ENCODE data around the gene OR4K1. TPM values are rescaled to one million over a fixed set of nuclear protein-coding genes. Genes with fewer than 3 reads are reported as not detected.

Gene OR4K1
- total RNA-seq, 4 donors from 2014 or later: not detected

DNA sequence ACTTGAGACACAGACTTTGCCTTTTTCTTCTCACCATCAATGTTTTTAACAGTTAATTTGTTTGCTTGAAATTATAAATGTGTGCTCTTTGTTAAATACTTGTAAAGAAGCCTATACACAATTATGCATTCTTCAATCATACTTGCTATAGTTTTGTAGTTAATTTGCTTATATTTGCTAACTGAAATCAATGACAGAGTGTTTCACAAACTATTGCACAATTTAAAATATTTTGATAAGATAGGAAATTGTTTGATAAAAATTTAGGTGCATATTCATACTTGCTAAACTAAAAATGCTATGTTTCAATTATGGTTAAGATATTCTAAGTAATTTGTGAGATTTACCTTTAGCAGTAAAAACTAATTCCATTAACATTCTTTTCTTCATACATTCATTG is 24.1 kb upstream of the OR4K1 start:
- H3K9me3 ChIP-seq: no peaks in the 10 kb centered on the region
- H3K4me1 ChIP-seq: no peaks in the 10 kb centered on the region
- no peaks in the 10 kb centered on the region for H3K27me3 ChIP-seq
- H3K36me3 ChIP-seq: no peaks in the 10 kb centered on the region
- no peak for ATAC-seq
- H3K27ac ChIP-seq: no peak overlapping the region
- intact Hi-C loops (cut with DNase I; ENCODE audit: low total_unique reads) (no loop called here), in situ Hi-C loops (cut with MboI; ENCODE audit: low sequenced_read_pairs in 4 of 4) (no loop called here)
- TF ChIP-seq POLR2A (IDR thresholded peaks at IDR 0.05) (no peak), CTCF (IDR thresholded peaks at IDR 0.05 in 4 of 5, conservative IDR thresholded peaks at IDR 0.05 in 1 of 5) (no peak)
- H3K4me3 ChIP-seq: no peak overlapping the region
- no peak for DNase-seq

GRCh38 chr14:19911114-19911513 is 19.6 kb upstream of the OR4K1 start:
- no peak for DNase-seq
- intact Hi-C loops (cut with DNase I; ENCODE audit: low total_unique reads) (no loop called here), in situ Hi-C loops (cut with MboI; ENCODE audit: low sequenced_read_pairs in 4 of 4) (no loop called here)
- TF ChIP-seq CTCF (IDR thresholded peaks at IDR 0.05 in 4 of 5, conservative IDR thresholded peaks at IDR 0.05 in 1 of 5) (no peak), POLR2A (IDR thresholded peaks at IDR 0.05) (no peak)
- H3K36me3 ChIP-seq: no peaks in the 10 kb centered on the region
- H3K27me3 ChIP-seq: no peaks in the 10 kb centered on the region
- no peaks in the 10 kb centered on the region for H3K4me1 ChIP-seq
- no peak overlapping the region for H3K27ac ChIP-seq
- H3K9me3 ChIP-seq: no peaks in the 10 kb centered on the region
- H3K4me3 ChIP-seq: no peak overlapping the region
- no peak for ATAC-seq

DNA sequence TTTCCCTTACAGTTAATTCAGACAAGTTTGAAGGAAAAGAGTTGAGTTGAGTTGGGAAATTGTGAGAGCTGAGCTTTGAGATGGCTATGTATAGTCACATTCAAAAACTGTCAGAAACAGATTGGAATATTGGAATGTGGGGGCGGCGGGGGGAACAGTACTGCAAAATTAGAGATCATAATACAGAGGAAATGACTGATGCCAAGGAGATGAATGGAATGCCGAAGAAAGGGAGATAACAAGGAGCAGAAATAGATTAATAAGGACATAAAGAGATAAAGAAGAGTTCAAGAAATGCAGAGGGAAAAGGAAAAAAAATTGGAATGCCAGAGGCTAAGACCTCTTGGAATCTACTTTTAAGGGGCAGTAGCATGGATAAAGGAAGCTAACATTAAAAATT is 13.5 kb upstream of the OR4K1 start:
- Histone ChIP-seq H3K9me3 (no peaks in the 10 kb centered on the region), H3K27me3 (no peaks in the 10 kb centered on the region), H3K27ac (no peak overlapping the region), H3K36me3 (no peaks in the 10 kb centered on the region), H3K4me1 (no peaks in the 10 kb centered on the region), H3K4me3 (no peak overlapping the region)
- intact Hi-C loops (cut with DNase I; ENCODE audit: low total_unique reads): no loop called here
- ATAC-seq: no peak
- in situ Hi-C loops (cut with MboI; ENCODE audit: low sequenced_read_pairs in 4 of 4): no loop called here
- TF ChIP-seq CTCF (IDR thresholded peaks at IDR 0.05 in 4 of 5, conservative IDR thresholded peaks at IDR 0.05 in 1 of 5): no peak
- no peak for TF ChIP-seq POLR2A (IDR thresholded peaks at IDR 0.05)
- DNase-seq: no peak

DNA sequence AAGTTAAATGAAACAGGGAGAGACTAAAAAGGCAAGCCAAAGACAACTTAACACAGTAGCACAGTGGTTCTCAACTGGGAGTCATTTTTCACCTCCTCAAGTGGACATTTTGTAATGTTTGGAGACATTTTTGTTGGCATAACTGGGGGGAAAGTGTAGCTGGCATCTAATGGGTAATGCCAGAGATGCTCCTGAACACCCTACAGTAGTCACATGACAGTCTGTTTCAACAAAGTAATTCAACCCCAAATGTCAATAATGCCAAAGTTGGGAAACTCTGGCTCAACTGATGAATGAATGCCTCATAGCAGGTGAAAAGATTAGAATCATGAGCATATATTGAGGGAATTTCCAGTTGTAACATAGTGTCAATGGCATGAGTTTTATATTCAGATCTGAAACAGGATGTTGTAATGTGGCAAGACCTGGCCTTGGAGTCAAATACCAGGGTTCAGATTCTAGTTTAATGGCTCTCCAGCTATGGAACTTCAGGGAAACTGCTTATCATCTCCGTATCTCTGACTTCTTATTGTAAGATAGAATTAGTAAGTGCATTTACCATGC is 12.7 kb upstream of the OR4K1 start:
- DNase-seq (no peak), ATAC-seq (no peak)
- no peak overlapping the region for H3K4me3 ChIP-seq
- H3K9me3 ChIP-seq: no peaks in the 10 kb centered on the region
- H3K36me3 ChIP-seq: no peaks in the 10 kb centered on the region
- TF ChIP-seq POLR2A (IDR thresholded peaks at IDR 0.05) (no peak), CTCF (IDR thresholded peaks at IDR 0.05 in 4 of 5, conservative IDR thresholded peaks at IDR 0.05 in 1 of 5) (no peak)
- H3K4me1 ChIP-seq: no peaks in the 10 kb centered on the region
- intact Hi-C loops (cut with DNase I; ENCODE audit: low total_unique reads) (no loop called here), in situ Hi-C loops (cut with MboI; ENCODE audit: low sequenced_read_pairs in 4 of 4) (no loop called here)
- no peak overlapping the region for H3K27ac ChIP-seq
- no peaks in the 10 kb centered on the region for H3K27me3 ChIP-seq

Measured in gastrocnemius medialis (tissue), 4 donors.